TTC549 (cell line): Measurements from ENCODE around the gene RUNX3.

ENCODE experiments used
- FAIRE-seq: peaks from 2 replicates; lab custom pipeline; 2012; peaks lifted over from hg19 to GRCh38; lab: Jason Lieb, UNC

RUNX3 gene

DNA sequence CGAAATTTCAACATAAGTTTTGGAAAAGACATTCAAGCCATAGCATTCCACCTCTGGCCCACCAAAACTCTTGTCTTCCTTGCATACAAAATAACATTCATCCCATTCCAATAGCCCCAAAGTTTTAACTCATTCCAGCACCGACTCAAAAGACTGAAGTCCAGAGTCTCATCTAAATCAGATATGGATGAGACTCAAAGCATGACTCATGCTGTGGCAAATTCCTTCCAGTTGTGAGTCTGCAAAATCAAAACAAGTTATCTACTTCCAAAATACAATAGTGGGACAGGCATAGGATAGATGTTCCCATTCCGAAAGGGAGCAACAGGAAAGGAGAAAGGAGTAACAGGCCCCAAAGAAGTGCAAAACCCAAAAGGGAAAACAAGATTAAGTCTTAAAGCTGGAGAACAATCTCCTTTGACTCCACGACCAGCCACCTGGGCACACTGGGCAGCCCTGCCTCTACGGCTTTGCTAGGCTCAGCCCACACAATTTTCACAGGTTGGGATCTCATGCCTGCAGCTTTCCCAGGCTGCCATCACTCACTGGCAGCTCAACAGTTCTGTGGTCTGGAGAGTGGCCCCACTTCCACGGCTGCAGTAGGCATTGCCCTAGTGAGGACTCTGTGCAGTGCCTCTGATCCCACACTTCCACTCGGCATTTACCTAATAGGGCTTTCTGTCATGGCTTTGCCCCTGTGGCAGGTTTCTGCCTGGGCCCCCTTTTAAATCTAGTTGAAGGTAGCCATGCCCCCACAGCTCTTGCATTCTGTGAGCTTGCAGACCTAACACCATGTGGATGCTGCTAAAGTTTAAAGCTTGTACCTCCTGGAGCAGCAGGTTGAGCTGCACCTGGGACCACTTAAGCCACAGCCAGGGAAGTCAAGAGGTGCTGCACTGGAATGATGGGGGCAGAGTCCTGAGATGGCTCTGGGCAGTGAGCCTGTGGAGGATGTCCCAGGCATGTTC lies 51.0 kb downstream of the RUNX3 start:
- no peak for FAIRE-seq

DNA sequence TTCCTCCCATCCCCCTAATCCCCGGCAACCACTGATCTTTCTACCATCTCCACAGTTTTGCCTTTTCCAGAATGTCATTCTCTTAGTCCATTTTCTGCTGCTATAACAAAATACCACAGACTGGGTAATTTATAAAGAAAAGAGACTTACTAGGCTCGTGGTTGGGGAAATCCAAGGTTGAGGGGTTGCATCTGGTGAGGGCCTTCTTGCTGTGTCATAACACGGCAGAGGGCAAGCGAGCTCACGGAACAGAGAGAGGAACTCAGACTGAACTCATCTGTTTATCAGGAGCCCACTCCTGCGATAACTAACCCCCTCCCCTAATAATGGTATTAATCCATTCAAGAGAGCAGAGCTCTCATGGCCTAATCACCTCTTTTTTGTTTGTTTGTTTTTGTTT lies 52.0 kb downstream of the RUNX3 start:
- FAIRE-seq, result no peak

DNA sequence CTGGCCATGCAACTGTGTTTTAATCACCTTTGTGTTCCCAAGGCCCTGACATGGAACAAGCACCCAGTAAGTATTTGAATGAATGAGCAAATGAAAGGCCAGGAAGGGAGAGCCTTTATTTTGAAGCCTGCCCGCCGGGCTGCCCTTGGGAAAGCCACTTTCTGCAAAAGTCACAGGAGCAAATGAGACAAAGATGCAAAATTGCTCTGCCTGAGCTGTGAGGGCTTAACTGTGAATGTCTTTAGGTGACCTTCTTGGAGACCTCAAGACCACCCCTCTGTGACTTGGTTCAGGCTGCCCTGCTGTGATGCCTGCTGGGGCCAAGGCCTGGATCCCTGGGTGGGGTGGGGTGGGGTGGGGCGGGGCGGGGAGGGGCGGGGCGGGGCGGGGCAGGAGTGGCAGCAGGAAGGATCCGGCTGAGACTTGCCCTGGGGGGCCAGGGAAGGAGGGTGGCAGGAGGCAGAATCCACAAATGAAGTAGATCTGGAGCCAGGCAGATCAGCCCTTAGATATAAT lies 54.0 kb downstream of the RUNX3 start:
- FAIRE-seq, result no peak

GRCh38 chr1:24875257-24875656 lies 54.8 kb downstream of the RUNX3 start:
- no peak for FAIRE-seq

DNA sequence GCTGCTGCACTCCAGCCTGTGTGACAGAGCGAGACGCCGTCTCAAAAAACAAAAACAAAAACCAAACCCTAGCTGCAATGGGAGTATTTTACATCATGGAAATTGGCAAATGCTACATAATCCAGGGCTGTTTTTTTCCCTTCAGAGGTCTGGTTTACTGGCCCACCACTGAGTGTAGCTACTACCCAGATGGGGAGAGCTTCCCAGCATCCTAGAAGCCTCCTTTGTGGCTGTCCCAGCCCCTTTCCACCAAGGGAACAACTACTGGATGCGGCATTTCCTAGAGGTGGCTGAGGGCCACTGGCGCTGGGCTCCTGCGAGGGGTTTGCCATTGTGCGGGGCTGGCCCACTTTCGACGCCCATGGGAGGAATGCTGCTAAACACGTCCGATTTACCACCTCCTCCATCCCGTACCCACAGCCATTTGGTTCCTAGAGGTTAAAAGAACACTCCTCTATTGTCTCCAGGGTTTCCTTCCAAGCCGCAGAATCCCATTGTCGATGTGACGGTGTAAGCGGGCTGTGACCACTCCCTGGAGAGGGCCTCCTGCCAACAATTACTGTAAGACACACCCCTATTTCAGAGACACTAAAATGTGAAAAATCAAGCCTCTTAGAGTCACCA lies 55.4 kb downstream of the RUNX3 start:
- FAIRE-seq, result no peak

- no peak for FAIRE-seq
Measured at GRCh38 chr1:24874056-24874455, 56.0 kb downstream of the RUNX3 start.

DNA sequence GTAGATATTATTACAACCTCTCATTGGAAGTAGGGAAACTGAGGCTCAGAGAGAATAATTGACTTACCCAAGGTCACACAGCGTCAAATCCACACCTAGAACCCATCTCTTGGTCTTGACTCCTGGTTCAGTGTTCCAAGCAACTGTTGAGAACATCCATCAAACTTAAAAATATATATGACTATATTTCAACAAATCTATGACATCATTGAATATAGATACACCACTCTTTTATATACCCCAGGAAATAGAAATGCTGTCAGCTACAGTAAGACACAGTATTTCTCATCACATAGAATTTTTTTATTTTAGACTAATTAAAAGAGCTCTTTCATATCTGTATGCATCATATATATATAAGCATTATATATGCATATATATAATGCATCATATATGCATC lies 56.9 kb downstream of the RUNX3 start:
- FAIRE-seq, result no peak

DNA sequence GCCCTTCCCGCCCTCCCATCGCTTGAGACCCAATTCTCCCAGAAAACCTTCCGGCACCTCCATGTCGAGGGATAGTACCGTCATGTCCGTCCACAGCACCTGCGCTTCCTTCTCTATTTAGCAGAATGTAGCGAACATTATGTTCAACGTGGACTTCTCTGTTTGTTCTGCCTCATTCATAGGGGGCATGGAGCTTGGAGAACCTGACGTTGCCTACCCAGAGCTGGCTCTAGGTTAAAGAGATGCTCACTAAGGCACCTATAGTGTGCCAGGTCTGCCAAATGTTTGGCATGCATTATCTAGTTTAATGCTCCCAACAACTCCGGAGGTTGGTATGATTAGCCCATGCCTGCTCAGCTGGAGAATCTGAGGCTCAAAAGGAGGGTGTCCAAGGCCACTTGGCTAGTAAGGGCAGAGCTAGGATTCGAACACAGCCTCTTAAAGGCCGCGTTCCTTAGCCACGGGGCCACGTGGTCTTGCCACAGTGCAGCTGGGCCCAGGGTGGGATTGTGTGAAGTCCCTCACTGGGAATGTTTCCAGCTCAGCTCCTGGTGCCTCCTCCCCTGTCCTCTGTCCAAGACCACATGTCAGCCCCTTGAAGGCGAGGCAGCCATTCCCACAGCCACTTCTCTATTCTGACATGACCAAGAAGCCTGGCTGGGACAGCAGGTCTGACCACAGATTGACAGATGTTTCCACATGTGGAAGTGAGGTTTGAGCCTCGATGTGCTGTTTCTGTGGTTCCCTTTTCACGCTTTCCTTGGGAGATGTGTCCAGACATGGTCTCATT lies 57.8 kb downstream of the RUNX3 start:
- FAIRE-seq, result no peak

GRCh38 chr1:24871306-24871901 lies 58.7 kb downstream of the RUNX3 start:
- FAIRE-seq, result no peak

- FAIRE-seq, result no peak
Measured at GRCh38 chr1:24870551-24871195, 59.4 kb downstream of the RUNX3 start.

DNA sequence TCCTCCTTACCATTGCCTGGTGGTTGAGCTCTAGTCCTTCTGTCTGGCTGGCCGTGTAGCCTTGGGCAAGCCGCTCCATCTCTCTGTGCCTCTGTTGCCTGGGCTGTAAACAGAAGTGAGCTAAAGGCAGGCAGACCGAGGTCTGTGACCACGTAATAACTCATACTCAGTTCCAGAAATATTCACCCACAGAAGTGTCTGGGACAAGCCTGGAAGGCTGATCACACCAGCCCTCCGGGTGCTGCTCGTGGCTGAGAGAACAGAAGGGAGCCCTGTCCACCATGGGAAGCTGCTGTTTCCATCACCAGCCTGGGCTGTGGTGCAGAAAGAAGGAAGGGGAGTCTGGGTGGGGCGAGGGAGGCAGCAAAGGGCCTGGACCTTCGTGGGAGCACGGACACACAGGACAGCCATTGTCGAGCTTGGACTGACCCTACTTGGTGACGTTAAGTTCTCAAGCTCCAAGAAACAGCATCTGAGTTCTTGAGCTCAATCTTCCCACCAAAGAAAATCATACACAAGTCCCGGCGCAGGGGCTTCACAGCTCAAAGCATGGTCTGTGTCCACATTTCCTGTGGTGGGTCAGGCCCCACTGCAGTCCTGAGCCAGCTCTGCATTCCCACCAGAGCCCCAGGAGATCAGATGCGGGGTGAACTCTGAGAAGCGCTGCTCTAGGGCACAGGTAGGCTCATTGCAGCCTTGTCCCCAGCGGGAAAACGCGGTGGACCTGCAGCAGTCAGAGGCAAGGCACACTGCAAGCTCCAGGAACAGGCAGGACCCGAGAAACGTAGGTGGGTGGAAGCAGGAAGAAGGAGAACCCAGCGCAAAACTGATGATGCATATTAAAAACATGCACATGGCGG lies 61.8 kb downstream of the RUNX3 start:
- FAIRE-seq, result no peak

DNA sequence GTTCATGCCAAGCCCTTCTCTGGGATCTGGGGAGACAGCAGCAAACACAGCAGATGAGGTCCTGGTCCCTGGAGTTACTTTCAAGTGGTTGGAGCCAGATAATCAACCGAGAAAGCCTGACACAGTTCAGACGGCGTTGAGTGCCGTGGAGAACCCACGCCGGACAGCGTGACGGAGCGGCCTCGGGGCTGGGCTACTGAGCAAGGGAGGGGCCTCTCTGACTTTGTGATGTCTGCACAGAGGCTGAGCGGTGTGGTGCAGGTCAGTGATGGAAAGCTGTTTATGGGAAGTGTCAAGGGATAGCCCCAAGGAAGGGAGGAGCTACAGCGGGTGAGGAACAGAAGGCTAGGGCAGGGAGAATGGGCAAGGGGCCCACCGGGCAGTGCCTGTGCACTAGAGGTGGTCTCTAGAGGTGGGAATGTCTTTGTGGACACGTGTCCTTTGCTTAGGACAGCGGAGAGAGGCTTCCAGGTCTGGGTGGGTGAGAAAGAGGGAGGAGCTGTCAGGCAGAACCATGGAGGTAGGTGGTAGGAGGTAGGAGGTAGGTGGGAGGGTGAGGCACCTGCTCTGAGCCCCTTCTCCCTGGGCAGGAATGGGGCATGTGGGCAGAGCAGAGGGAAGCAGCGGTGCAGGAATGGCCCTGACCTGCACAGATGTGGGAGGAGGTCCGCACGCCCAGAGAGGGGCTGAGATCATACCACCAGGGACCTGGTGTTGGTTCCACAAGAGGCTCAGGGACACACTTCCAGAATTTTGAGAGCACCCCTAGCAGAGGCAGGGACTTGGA lies 62.8 kb downstream of the RUNX3 start:
- no peak for FAIRE-seq

GRCh38 chr1:24866211-24867083 lies 63.6 kb downstream of the RUNX3 start:
- no peak for FAIRE-seq

DNA sequence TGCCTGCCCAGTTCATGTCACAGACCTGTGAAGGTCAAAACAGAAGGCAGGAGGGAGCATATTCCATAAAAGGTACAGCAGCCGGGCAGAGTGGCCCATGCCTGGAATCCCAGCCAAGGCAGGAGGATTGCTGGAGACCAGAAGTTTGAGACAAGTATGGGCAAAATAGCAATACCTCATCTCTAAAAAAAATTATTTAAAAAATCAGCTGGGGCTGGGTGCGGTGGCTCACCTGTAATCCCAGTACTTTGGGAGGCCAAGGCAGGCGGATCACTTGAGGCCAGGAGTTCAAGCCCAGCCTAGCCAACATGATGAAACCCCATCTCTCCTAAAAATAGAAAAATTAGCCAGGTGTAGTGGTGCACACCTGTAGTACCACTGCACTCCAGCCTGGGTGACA lies 64.5 kb downstream of the RUNX3 start:
- no peak for FAIRE-seq

GRCh38 chr1:24865168-24865567 lies 64.9 kb downstream of the RUNX3 start:
- FAIRE-seq, result no peak

GRCh38 chr1:24864370-24864777 lies 65.7 kb downstream of the RUNX3 start:
- FAIRE-seq, result no peak

GRCh38 chr1:24862775-24863483 lies 67.1 kb downstream of the RUNX3 start:
- FAIRE-seq, result no peak
